ENCODE data around the gene MAGI1.

MAGI1 gene

GRCh38 chr3:65597952-65598413, 440.7 kb downstream of the MAGI1 start:
- no peaks in the 10 kb centered on the region for H3K9me3 Mint-ChIP-seq
- no peak for ATAC-seq
- no peaks in the 10 kb centered on the region for H3K36me3 Mint-ChIP-seq
- peaks cover 16% of the 10 kb centered on the region for H3K27me3 Mint-ChIP-seq
- no peak overlapping the region for H3K4me3 Mint-ChIP-seq
- H3K27ac Mint-ChIP-seq = no peak overlapping the region
- no peaks in the 10 kb centered on the region for H3K4me1 Mint-ChIP-seq

DNA sequence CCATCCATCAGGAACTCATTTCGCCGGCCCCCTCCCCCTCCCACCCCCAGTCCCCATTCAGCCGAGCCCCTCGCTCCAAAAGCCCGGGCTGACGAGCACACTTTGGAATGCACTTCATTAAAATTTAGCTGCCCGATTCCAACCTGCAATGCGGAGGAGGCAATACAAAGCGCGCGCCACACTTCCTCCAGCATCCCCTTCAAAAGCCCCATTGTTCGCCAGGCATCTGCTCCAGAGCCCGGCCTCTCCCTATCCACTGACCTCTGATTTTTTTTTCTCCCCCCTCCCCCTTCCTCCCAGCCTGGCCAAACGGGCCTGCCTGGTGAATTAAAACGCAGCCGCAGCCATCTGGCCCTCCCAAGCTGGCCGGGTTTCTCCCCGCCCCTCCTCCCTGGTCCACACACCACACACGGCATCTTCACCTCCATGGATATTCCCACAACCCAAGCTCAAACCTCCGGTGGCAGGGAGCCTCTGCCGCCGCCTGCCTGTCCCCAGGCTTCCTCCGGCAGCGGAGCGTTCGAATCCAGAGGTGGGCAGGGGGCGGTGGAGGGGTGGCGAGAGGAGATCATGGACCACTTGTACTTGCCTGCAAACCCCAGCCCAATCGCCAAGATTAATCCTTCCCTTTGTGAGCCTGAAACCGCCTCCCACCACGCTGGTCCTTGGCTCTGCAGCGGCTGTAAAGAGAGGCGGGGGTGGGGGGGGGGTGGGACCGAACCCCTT, 441.3 kb downstream of the MAGI1 start:
- no peak overlapping the region for H3K27ac Mint-ChIP-seq
- ATAC-seq = no peak

DNA sequence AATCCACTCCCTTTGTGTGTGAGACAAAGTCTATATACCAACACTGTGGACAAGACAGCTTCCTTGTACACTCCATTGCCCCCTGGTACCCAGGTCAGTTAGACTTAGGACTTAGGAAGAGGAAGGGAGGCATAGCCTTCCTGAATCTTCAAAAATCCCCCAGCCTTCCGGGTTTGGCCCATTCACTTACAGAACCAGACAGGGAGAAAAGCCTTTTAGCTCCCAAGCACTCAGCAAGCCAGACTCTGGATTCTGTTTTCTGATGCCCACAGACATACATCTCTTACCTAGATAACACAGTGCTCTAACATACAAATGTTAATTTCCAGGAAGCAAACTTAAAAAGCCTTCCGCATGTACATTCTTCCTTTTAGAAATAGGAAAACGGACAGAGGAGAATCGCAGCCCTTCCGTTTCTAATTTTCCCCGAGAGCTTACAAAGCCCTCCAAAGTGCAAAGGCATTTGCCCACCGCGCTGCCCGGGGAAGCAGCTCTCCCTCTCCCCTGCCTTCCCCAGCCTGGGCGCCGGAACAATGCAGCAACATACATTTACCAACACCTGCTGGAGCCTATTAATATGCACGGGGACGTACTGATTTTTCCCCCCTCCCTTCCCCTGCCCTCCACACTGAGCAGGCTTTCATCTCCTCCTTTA, 442.0 kb downstream of the MAGI1 start:
- Mint-ChIP-seq H3K27me3 (peaks cover 16% of the 10 kb centered on the region), H3K4me3 (no peak overlapping the region), H3K4me1 (no peaks in the 10 kb centered on the region), H3K9me3 (no peaks in the 10 kb centered on the region), H3K36me3 (no peaks in the 10 kb centered on the region), H3K27ac (no peak overlapping the region)
- ATAC-seq = no peak

More for the DNA sequence above, 441.3 kb downstream of the MAGI1 start:
- H3K27me3 Mint-ChIP-seq = peaks cover 16% of the 10 kb centered on the region
- no peaks in the 10 kb centered on the region for H3K36me3 Mint-ChIP-seq
- H3K4me1 Mint-ChIP-seq = no peaks in the 10 kb centered on the region
- no peak overlapping the region for H3K4me3 Mint-ChIP-seq
- H3K9me3 Mint-ChIP-seq = no peaks in the 10 kb centered on the region

- Mint-ChIP-seq H3K4me3 (no peak overlapping the region), H3K9me3 (no peaks in the 10 kb centered on the region), H3K4me1 (no peaks in the 10 kb centered on the region), H3K27ac (no peak overlapping the region), H3K36me3 (no peaks in the 10 kb centered on the region), H3K27me3 (peaks cover 16% of the 10 kb centered on the region)
- no peak for ATAC-seq
Measured at GRCh38 chr3:65596029-65596300, 442.8 kb downstream of the MAGI1 start.

DNA sequence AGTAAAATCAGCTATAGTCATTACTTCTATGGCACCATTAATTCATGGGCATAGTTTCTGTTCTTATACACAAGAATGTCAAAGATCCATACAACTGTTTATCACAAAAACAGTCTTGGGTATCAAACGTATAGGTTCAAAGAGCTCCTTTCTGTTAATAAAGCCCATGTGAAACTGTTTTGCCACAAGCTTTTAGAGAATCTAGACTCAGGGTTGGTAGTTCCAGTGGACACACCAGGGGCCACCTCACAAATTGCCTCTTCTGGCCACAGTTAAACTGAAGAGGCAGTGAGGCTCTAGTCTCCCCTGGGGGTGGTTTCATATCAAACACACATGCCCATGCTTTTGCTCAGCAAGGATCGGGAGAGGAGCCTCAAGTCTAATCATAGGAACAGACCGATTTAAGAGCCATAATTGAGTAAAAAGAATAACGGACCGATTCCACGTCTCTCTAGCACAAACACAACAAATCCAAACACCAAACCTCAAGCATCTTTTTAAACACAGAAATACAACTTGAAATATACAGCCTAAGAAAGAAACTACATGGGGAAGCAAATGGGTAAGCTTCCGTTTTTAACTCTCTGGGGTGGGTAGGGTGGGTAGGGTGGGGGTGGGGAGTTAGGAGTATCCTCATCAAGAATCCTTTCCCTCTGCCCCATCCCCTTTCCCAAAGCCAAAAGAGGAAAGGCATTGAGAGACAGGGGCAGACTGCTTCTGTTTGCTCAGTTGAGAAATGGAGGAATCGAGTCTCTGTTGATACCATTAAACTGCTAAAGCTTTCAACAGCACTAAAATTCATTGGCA, 443.3 kb downstream of the MAGI1 start:
- Mint-ChIP-seq H3K9me3 (no peaks in the 10 kb centered on the region), H3K27ac (no peak overlapping the region), H3K36me3 (no peaks in the 10 kb centered on the region), H3K27me3 (peaks cover 16% of the 10 kb centered on the region), H3K4me3 (no peak overlapping the region), H3K4me1 (no peaks in the 10 kb centered on the region)
- no peak for ATAC-seq

DNA sequence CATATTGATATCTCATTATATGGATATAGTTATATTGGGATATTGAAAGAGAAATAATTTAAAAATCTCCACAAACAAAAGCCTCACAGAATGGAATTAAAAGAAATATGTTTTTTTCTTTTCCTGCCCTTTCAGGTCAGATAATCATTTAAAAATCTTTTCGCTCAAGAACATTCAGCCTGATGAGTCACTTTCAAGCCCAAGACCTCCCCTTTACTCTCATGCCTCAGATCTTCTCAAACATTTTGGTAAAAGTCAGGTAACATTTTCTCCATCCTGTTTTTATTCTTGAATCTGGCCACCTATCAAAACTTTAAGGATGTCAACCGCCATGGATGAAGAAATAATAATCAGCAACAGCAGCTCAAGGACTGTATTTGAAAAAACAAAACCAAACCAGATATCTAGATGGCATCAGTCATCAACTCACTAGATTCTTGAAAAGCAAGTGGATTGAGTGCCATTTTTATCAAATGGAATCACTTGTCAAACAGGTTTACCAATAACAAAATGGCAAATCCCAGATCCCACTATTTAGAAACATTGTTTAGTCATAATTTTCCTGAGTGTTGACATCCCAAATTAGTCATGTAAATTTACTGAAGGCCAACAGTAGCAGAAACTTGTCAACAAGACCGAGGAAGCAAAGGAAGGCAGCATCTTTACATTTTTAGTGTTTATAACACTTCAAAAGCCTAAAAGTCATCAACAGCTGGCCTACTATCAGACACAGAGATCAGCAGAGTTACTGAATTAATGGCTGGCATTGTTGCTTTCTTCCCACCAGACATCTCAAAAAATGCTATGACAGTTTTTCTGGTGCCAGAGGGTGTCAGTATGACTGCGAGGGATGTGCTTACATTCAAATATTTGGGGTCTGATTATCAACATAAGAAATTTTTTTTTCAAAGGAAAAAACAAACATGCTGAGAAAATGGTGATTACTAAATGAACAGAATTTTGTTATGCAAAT, 444.7 kb downstream of the MAGI1 start:
- Mint-ChIP-seq H3K27ac (no peak overlapping the region), H3K9me3 (peaks cover 4% of the 10 kb centered on the region), H3K36me3 (no peaks in the 10 kb centered on the region), H3K27me3 (peaks cover 16% of the 10 kb centered on the region), H3K4me1 (no peaks in the 10 kb centered on the region), H3K4me3 (no peak overlapping the region)
- ATAC-seq = no peak

GRCh38 chr3:65591313-65591712, 447.4 kb downstream of the MAGI1 start:
- peaks cover 4% of the 10 kb centered on the region for H3K9me3 Mint-ChIP-seq
- H3K36me3 Mint-ChIP-seq = no peaks in the 10 kb centered on the region
- ATAC-seq = no peak
- H3K27me3 Mint-ChIP-seq = peaks cover 2% of the 10 kb centered on the region
- no peak overlapping the region for H3K4me3 Mint-ChIP-seq
- H3K4me1 Mint-ChIP-seq = no peaks in the 10 kb centered on the region
- H3K27ac Mint-ChIP-seq = no peak overlapping the region

GRCh38 chr3:65588884-65589283, 449.8 kb downstream of the MAGI1 start:
- Mint-ChIP-seq H3K9me3 (peaks cover 4% of the 10 kb centered on the region), H3K4me3 (no peak overlapping the region), H3K4me1 (no peaks in the 10 kb centered on the region), H3K27ac (no peak overlapping the region), H3K27me3 (no peaks in the 10 kb centered on the region), H3K36me3 (no peaks in the 10 kb centered on the region)
- no peak for ATAC-seq

- no peaks in the 10 kb centered on the region for H3K27me3 Mint-ChIP-seq
- peaks cover 4% of the 10 kb centered on the region for H3K9me3 Mint-ChIP-seq
- H3K4me1 Mint-ChIP-seq = no peaks in the 10 kb centered on the region
- H3K27ac Mint-ChIP-seq = no peak overlapping the region
- no peak overlapping the region for H3K4me3 Mint-ChIP-seq
- no peak for ATAC-seq
- H3K36me3 Mint-ChIP-seq = no peaks in the 10 kb centered on the region
Measured at GRCh38 chr3:65587650-65588439, 450.9 kb downstream of the MAGI1 start.

DNA sequence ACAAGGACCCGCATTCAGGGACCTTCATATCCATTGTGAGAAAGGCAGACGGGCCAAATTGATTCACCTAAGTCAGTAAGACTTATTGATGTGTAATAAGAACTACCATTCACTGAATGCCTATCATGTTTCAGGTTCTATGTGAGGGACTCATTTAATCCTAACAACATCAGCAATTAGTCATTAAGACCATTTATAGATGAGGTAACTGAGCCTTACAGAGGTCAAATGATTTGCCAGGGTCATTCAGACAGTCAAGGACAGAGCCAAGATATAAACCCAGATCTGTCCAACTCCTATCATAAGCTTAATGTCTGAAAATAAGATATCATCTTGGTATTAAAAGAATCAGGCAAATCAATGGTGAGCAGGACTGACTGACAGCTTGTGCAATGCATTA, 453.8 kb downstream of the MAGI1 start:
- Mint-ChIP-seq H3K27ac (no peak overlapping the region), H3K36me3 (no peaks in the 10 kb centered on the region), H3K4me1 (no peaks in the 10 kb centered on the region), H3K4me3 (no peak overlapping the region), H3K27me3 (no peaks in the 10 kb centered on the region), H3K9me3 (peaks cover 7% of the 10 kb centered on the region)
- no peak for ATAC-seq

GRCh38 chr3:65584002-65584401, 454.7 kb downstream of the MAGI1 start:
- no peaks in the 10 kb centered on the region for H3K27me3 Mint-ChIP-seq
- H3K27ac Mint-ChIP-seq = no peak overlapping the region
- no peaks in the 10 kb centered on the region for H3K36me3 Mint-ChIP-seq
- H3K4me3 Mint-ChIP-seq = no peak overlapping the region
- no peaks in the 10 kb centered on the region for H3K4me1 Mint-ChIP-seq
- ATAC-seq = no peak
- peaks cover 5% of the 10 kb centered on the region for H3K9me3 Mint-ChIP-seq

DNA sequence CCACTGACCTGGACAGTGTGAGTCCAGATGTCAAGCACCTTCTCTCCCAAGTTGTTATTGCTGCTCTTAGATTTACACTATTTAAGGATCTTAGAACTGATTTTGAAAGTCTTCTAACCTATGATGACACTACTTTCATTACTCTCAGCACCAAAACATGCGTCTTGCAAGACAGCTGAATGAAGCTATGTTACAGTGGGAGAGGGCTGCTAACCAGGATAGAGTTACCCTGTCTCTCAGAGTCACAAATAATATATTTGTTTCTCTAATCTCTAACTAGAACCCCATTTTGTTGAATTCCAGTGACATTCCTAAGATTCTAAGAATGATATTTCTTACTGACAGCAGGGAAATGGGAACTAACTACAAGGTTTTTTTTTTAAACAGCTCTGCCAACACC, 455.5 kb downstream of the MAGI1 start:
- Mint-ChIP-seq H3K27ac (no peak overlapping the region), H3K27me3 (no peaks in the 10 kb centered on the region), H3K4me3 (no peak overlapping the region), H3K36me3 (no peaks in the 10 kb centered on the region), H3K4me1 (no peaks in the 10 kb centered on the region), H3K9me3 (peaks cover 5% of the 10 kb centered on the region)
- no peak for ATAC-seq

DNA sequence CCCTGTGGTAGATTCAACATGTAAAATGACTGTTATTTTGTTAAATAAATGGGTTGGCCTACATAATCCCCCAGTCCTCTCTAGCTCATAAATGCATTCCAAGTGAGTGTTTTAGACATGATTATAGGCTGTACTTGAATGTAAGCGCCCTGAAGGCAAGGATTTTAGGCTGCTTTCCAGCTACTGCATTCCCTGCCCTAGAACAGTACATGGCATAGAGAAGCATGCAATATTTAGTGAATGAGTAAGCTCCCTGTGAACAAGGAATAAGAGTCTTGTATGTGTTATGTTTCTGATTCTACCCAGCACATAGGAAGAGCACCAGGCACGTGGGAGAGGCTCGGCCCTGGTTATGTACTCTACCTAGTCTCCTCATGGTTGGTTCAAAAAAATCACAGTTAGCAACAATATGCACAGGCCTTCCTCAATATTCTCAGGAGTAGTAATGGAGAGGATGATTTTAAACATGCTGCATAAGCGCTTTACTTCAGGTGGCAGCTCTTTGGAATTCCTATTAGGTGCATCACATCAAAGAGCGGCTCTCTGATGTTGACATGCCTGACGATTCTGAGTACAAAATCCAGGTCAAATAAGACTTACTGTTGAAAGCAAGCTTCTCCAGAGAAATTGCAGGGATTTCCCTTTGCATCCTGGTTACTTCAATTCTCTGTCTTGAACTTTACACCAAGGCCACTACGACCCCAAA, 456.6 kb downstream of the MAGI1 start:
- Mint-ChIP-seq H3K4me1 (no peaks in the 10 kb centered on the region), H3K36me3 (no peaks in the 10 kb centered on the region), H3K27me3 (no peaks in the 10 kb centered on the region), H3K4me3 (no peak overlapping the region), H3K27ac (no peak overlapping the region), H3K9me3 (peaks cover 7% of the 10 kb centered on the region)
- no peak for ATAC-seq

GRCh38 chr3:65581313-65581712, 457.4 kb downstream of the MAGI1 start:
- H3K27me3 Mint-ChIP-seq = no peaks in the 10 kb centered on the region
- no peak overlapping the region for H3K27ac Mint-ChIP-seq
- peaks cover 7% of the 10 kb centered on the region for H3K9me3 Mint-ChIP-seq
- no peaks in the 10 kb centered on the region for H3K4me1 Mint-ChIP-seq
- H3K4me3 Mint-ChIP-seq = no peak overlapping the region
- ATAC-seq = no peak
- H3K36me3 Mint-ChIP-seq = no peaks in the 10 kb centered on the region
